HCT116 (cell line): ENCODE data around the gene ZNF516. TPM values are rescaled to one million over a fixed set of nuclear protein-coding genes. Genes with fewer than 3 reads are reported as not detected.

Experiments used
- ATAC-seq: fragments of 200-7000 bp; cut with Tn5 transposase; 2 replicates; pipeline ENCODE4 v1.9.1; 2020; ENCODE audit warnings: mild to moderate bottlenecking, moderate library complexity
- BruUV-seq: library from RNA; stranded (reverse); fragments of 400-500 nt; replicated peaks from 2 replicates; lab custom pipeline; 2021; lab: Mats Ljungman, UMichigan
- CTCF ChIA-PET: fragments of 300-600 bp; sonication (Branson Sonifier 250); formaldehyde crosslinking; loops from one replicate; lab custom pipeline; 2021; ENCODE audit warnings: antibody characterized with exemption; lab: Charles Lee
- POLR2A ChIA-PET: fragments of 300-600, 350-600 bp; sonication (Branson Sonifier 250); formaldehyde crosslinking; loops from one replicate; lab custom pipeline; 2021; ENCODE audit warnings: antibody characterized with exemption; lab: Charles Lee
- RAD21 ChIA-PET, 2 experiments: fragments of 300-600 bp; sonication (Branson Sonifier 250); formaldehyde crosslinking; loops; one replicate each; lab custom pipeline; 2023; ENCODE audit warnings: low total read pairs in 2 of 2; ENCODE audit not compliant: uncharacterized antibody in 2 of 2, unreplicated experiment in 2 of 2, low non-redundant PET in 1 of 2; lab: Charles Lee
- DNase-seq: peaks from one replicate; pipeline ENCODE4 v3.0.0-alpha.2; 2010; ENCODE audit warnings: low read depth, low spot score
- H2AFZ ChIP-seq: fragments of 200-600 bp; shearing (Covaris generic), sonication (generic); 2 replicates; pipeline ENCODE4 v1.6.1; 2017; ENCODE audit warnings: low read depth, mixed run types, mixed read lengths, antibody characterized with exemption, low read length; ENCODE audit not compliant: poor library complexity, severe bottlenecking
- H3K27ac ChIP-seq: 2 replicates; pipeline ENCODE4 v1.5.1; 2012; ENCODE audit warnings: low read depth, low read length
- H3K27me3 ChIP-seq: fragments of 200-600 bp; sonication (generic); 2 replicates; pipeline ENCODE4 v1.6.1; 2016; ENCODE audit warnings: mixed run types, low read length, mixed read lengths; ENCODE audit not compliant: insufficient read depth
- H3K36me3 ChIP-seq, 2 experiments: fragments of 200-500 bp in 1 of 2; fragments of 200-600 bp in 1 of 2; sonication (Bioruptor generic) in 1 of 2; sonication (generic) in 1 of 2; 2 replicates each; pipeline versions ENCODE4 v1.5.1 to v1.6.1; 2014 to 2016; ENCODE audit warnings: low read length in 2 of 2, inconsistent platforms in 1 of 2, mixed read lengths in 1 of 2, mixed run types in 1 of 2; ENCODE audit not compliant: insufficient read depth in 2 of 2, control insufficient read depth in 1 of 2
- H3K4me1 ChIP-seq, 2 experiments: fragments of 200-600 bp in 1 of 2; sonication (generic) in 1 of 2; 2 replicates each; pipeline versions ENCODE4 v1.5.1 to v1.6.1; 2012 to 2017; ENCODE audit warnings: low read length in 2 of 2, inconsistent platforms in 1 of 2, mild to moderate bottlenecking in 1 of 2, mixed read lengths in 1 of 2, mixed run types in 1 of 2, moderate library complexity in 1 of 2; ENCODE audit not compliant: insufficient read depth in 2 of 2, control insufficient read depth in 1 of 2
- H3K4me2 ChIP-seq: fragments of 200-600 bp; sonication (generic); 2 replicates; pipeline ENCODE4 v1.6.1; 2017; ENCODE audit warnings: mixed run types, low read length, mixed read lengths
- H3K4me3 ChIP-seq, 2 experiments: fragments of 200-600 bp in 1 of 2; sonication (generic) in 1 of 2; replicated peaks in 1 of 2; 2 replicates each; pipeline ENCODE4 v1.5.1; 2011 to 2016; ENCODE audit warnings: low read length in 2 of 2, control low read depth in 1 of 2, low read depth in 1 of 2, mild to moderate bottlenecking in 1 of 2, mixed read lengths in 1 of 2, mixed run types in 1 of 2
- H3K79me2 ChIP-seq: fragments of 200-600 bp; sonication (generic); 2 replicates; pipeline ENCODE4 v1.6.1; 2017; ENCODE audit warnings: mild to moderate bottlenecking, mixed run types, low read length, moderate library complexity, mixed read lengths; ENCODE audit not compliant: insufficient read depth
- H3K9ac ChIP-seq: fragments of 200-600 bp; sonication (generic); 2 replicates; pipeline ENCODE4 v1.6.1; 2016; ENCODE audit warnings: low read length, mixed read lengths
- H3K9me2 ChIP-seq: fragments of 200-600 bp; sonication (generic), shearing (Covaris generic); 2 replicates; pipeline ENCODE4 v1.6.1; 2017; ENCODE audit warnings: mixed run types, mild to moderate bottlenecking, moderate library complexity; ENCODE audit not compliant: insufficient read depth
- H3K9me3 ChIP-seq, 2 experiments: fragments of 200-500 bp in 1 of 2; fragments of 200-600 bp in 1 of 2; sonication (Bioruptor generic) in 1 of 2; sonication (generic) in 1 of 2; 2 replicates each; pipeline ENCODE4 v1.6.1; 2014 to 2017; ENCODE audit warnings: low read length in 2 of 2, mixed read lengths in 2 of 2, inconsistent platforms in 1 of 2, low read depth in 1 of 2, mild to moderate bottlenecking in 1 of 2, mixed run types in 1 of 2, moderate library complexity in 1 of 2; ENCODE audit not compliant: control insufficient read depth in 1 of 2, insufficient read depth in 1 of 2
- H4K20me1 ChIP-seq: fragments of 200-600 bp; sonication (generic), shearing (Covaris generic); 2 replicates; pipeline ENCODE4 v1.6.1; 2017; ENCODE audit warnings: mixed run types, mild to moderate bottlenecking, moderate library complexity; ENCODE audit not compliant: insufficient read depth
- ATF3 ChIP-seq: IDR thresholded peaks from 2 replicates; pipeline ENCODE4 v1.6.1; 2012
- EGR1 ChIP-seq: IDR thresholded peaks from 2 replicates; pipeline ENCODE4 v1.6.1; 2012; ENCODE audit warnings: low read depth
- ELF1 ChIP-seq: IDR thresholded peaks from 2 replicates; pipeline ENCODE4 v1.6.1; 2012; ENCODE audit warnings: low read depth, borderline replicate concordance
- EZH2 ChIP-seq: fragments of 200-600 bp; sonication (generic); IDR thresholded peaks from 2 replicates; pipeline ENCODE4 v1.6.1; 2017; ENCODE audit warnings: antibody characterized with exemption, mixed run types
- FOSL1 ChIP-seq: IDR thresholded peaks from 2 replicates; pipeline ENCODE4 v1.6.1; 2012; ENCODE audit warnings: low read depth
- JUND ChIP-seq: IDR thresholded peaks from 2 replicates; pipeline ENCODE4 v1.6.1; 2012
- POLR2A ChIP-seq: IDR thresholded peaks from 2 replicates; pipeline ENCODE4 v1.7.0; 2011; ENCODE audit warnings: borderline replicate concordance; ENCODE audit not compliant: insufficient read depth, insufficient read length; ENCODE audit errors: extremely low read depth
- POLR2AphosphoS5 ChIP-seq: IDR thresholded peaks from 2 replicates; pipeline ENCODE4 v1.6.1; 2011; ENCODE audit warnings: mild to moderate bottlenecking, low read depth, low read length, moderate library complexity
- RAD21 ChIP-seq: IDR thresholded peaks from 2 replicates; pipeline ENCODE4 v1.6.1; 2012; ENCODE audit warnings: low read depth, mild to moderate bottlenecking
- REST ChIP-seq: IDR thresholded peaks from 2 replicates; pipeline ENCODE4 v1.6.1; 2012; ENCODE audit warnings: low read depth
- SIN3A ChIP-seq: IDR thresholded peaks from 2 replicates; pipeline ENCODE4 v1.6.1; 2012; ENCODE audit warnings: low read depth
- SP1 ChIP-seq: IDR thresholded peaks from 2 replicates; pipeline ENCODE4 v1.6.1; 2012; ENCODE audit warnings: low read depth
- SRF ChIP-seq: IDR thresholded peaks from 2 replicates; pipeline ENCODE4 v1.6.1; 2012; ENCODE audit warnings: low read depth
- TCF7L2 ChIP-seq: IDR thresholded peaks from 2 replicates; pipeline ENCODE4 v1.7.0; 2011; ENCODE audit warnings: borderline replicate concordance, inconsistent platforms; ENCODE audit not compliant: insufficient read depth, insufficient read length; ENCODE audit errors: extremely low read depth
- YY1 ChIP-seq: IDR thresholded peaks from 2 replicates; pipeline ENCODE4 v1.6.1; 2011; ENCODE audit warnings: low read length, low read depth, moderate library complexity, mild to moderate bottlenecking; ENCODE audit not compliant: insufficient replicate concordance; ENCODE audit errors: extremely low read depth
- ZFX ChIP-seq: fragments of 450-650 bp; IDR thresholded peaks from 2 replicates; pipeline ENCODE4 v1.6.1; 2017
- ZNF274 ChIP-seq: fragments of 200-500 bp; sonication (Bioruptor generic); IDR thresholded peaks from 2 replicates; pipeline ENCODE4 v1.6.1; 2014; ENCODE audit warnings: mild to moderate bottlenecking, low read depth, low read length, inconsistent platforms
- intact Hi-C: fragments of 100-400 bp; cut with micrococcal nuclease; formaldehyde crosslinking; loops from 2 replicates; pipeline ENCODE4 v1.10.0; 2022
- total RNA-seq: library from RNA; stranded (reverse); gene quantifications from one replicate; pipeline ENCODE4 v1.2.1, GENCODE V29; 2021; ENCODE audit not compliant: unreplicated experiment
- TF ChIP-seq, protein P1 (sequence below), 3 experiments: fragments of 200-600 bp in 1 of 3; sonication (generic) in 1 of 3; IDR thresholded peaks in 2 of 3; conservative IDR thresholded peaks in 1 of 3; 2 replicates each; pipeline ENCODE4 v1.5.1; 2012 to 2017; ENCODE audit warnings: low read depth in 2 of 3, low read length in 2 of 3, antibody characterized with exemption in 1 of 3, borderline replicate concordance in 1 of 3, control low read depth in 1 of 3, mild to moderate bottlenecking in 1 of 3, mixed read lengths in 1 of 3, mixed run types in 1 of 3, moderate library complexity in 1 of 3; ENCODE audit not compliant: insufficient read depth in 1 of 3
- TF ChIP-seq, protein P2 (sequence below): IDR thresholded peaks from 2 replicates; pipeline ENCODE4 v1.6.1; 2011; ENCODE audit warnings: mild to moderate bottlenecking, low read length, moderate library complexity; ENCODE audit not compliant: insufficient replicate concordance; ENCODE audit errors: extremely low read depth

Gene ZNF516
- total RNA-seq, 1 experiment from 2014 or later: 32.0 TPM

- TF ChIP-seq TCF7L2: no peak
- no peak for TF ChIP-seq ATF3
- TF ChIP-seq ZNF274: no peak
- TF ChIP-seq POLR2A: no peak
- TF ChIP-seq EGR1: no peak
- no peak for TF ChIP-seq YY1
- TF ChIP-seq ELF1: no peak
- no peak for TF ChIP-seq EZH2
- no peak for TF ChIP-seq JUND
- TF ChIP-seq, protein P1, sequence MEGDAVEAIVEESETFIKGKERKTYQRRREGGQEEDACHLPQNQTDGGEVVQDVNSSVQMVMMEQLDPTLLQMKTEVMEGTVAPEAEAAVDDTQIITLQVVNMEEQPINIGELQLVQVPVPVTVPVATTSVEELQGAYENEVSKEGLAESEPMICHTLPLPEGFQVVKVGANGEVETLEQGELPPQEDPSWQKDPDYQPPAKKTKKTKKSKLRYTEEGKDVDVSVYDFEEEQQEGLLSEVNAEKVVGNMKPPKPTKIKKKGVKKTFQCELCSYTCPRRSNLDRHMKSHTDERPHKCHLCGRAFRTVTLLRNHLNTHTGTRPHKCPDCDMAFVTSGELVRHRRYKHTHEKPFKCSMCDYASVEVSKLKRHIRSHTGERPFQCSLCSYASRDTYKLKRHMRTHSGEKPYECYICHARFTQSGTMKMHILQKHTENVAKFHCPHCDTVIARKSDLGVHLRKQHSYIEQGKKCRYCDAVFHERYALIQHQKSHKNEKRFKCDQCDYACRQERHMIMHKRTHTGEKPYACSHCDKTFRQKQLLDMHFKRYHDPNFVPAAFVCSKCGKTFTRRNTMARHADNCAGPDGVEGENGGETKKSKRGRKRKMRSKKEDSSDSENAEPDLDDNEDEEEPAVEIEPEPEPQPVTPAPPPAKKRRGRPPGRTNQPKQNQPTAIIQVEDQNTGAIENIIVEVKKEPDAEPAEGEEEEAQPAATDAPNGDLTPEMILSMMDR (IDR thresholded peaks at IDR 0.05 in 2 of 3, conservative IDR thresholded peaks at IDR 0.05 in 1 of 3; ENCODE audit: borderline replicate concordance in 1 of 3, insufficient read depth in 1 of 3, low read depth in 2 of 3, low read length in 2 of 3): no peak
- TF ChIP-seq RAD21: no peak
- TF ChIP-seq ZFX: no peak
- TF ChIP-seq FOSL1: no peak
- TF ChIP-seq SIN3A: no peak
- no peak for TF ChIP-seq REST
- no peak for TF ChIP-seq SRF
- no peak for TF ChIP-seq POLR2AphosphoS5
- TF ChIP-seq, protein P2, sequence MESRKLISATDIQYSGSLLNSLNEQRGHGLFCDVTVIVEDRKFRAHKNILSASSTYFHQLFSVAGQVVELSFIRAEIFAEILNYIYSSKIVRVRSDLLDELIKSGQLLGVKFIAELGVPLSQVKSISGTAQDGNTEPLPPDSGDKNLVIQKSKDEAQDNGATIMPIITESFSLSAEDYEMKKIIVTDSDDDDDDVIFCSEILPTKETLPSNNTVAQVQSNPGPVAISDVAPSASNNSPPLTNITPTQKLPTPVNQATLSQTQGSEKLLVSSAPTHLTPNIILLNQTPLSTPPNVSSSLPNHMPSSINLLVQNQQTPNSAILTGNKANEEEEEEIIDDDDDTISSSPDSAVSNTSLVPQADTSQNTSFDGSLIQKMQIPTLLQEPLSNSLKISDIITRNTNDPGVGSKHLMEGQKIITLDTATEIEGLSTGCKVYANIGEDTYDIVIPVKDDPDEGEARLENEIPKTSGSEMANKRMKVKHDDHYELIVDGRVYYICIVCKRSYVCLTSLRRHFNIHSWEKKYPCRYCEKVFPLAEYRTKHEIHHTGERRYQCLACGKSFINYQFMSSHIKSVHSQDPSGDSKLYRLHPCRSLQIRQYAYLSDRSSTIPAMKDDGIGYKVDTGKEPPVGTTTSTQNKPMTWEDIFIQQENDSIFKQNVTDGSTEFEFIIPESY: no peak
- no peak for TF ChIP-seq SP1
- Histone ChIP-seq H4K20me1 (no peaks in the 10 kb centered on the region), H2AFZ (no peak overlapping the region), H3K36me3 (no peaks in the 10 kb centered on the region), H3K27me3 (no peaks in the 10 kb centered on the region), H3K4me2 (no peak overlapping the region), H3K9ac (no peak overlapping the region), H3K9me3 (no peaks in the 10 kb centered on the region), H3K79me2 (no peaks in the 10 kb centered on the region; the same call in 1 of the 2 replicates), H3K4me1 (peaks cover 0 to 23% of the 10 kb centered on the region in 2 experiments; a peak in 2 of 4 replicates), H3K4me3 (no peak overlapping the region), H3K27ac (no peak overlapping the region), H3K9me2 (no peaks in the 10 kb centered on the region)
- no peak for DNase-seq
- ChIA-PET CTCF (no interaction called here), RAD21 (no interaction called here), POLR2A (no interaction called here)
- no peak for ATAC-seq
- intact Hi-C loops: no loop called here
- no TSS peak for BruUV-seq
Measured at GRCh38 chr18:76462326-76462694, 32.7 kb downstream of the ZNF516 start.
